Measurements from ENCODE around the gene OAF. TPM values are rescaled to one million over a fixed set of nuclear protein-coding genes. Genes with fewer than 3 reads are reported as not detected.

The OAF gene
- total RNA-seq, 1 donor from 2014 or later = 20.9 TPM

DNA sequence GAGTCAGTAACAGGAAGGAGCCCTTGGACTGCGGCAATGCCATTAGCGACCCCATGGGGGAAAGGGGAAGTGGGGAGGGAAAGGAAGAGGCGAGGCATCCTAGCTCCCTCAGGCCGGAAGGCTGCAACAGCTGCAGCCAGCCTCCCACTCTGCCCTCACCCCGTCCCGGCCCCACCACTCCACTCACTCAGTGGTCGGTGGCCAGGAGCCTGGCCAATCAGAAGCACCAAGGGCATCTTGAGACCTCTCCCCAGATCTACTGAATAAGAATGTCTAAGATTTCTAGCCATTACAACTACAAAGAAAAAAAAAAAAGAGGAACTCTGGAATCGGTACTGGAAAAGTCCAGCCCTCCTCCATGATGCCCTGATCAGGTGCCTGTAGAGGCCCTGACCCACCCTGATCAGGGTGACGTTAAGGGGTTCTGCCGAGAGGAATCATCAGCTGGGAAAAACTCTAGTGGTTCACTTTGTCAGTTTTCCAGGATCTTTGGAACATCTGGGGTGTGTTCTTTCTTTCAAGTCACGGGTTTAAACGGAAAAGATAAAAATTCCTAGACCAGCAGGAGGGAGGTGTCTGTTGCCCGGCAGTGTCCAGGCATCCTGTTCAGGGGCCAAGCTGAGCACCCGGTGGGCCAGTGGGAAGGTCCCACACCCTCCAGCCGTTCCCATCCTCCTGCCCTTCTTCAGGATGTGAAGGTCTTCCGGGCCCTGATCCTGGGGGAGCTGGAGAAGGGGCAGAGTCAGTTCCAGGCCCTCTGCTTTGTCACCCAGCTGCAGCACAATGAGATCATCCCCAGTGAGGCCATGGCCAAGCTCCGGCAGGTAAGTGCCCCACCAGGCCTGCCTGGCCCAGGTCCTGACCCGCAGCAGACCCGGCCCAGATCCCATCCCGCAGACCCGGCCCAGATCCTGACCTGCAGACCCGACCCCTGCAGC is 14.4 kb downstream of the OAF start:
- Mint-ChIP-seq H3K36me3 (ENCODE audit: low read depth, unreplicated experiment) (peaks cover 15% of the 10 kb centered on the region), H3K9me3 (ENCODE audit: unreplicated experiment) (peaks cover 2% of the 10 kb centered on the region), H3K4me3 (ENCODE audit: unreplicated experiment) (no peak overlapping the region), H3K27me3 (ENCODE audit: low read depth, unreplicated experiment) (peaks cover 29% of the 10 kb centered on the region), H3K4me1 (ENCODE audit: low read depth, unreplicated experiment) (peaks cover 2% of the 10 kb centered on the region), H3K27ac (ENCODE audit: unreplicated experiment) (no peak overlapping the region)
- TF ChIP-seq, protein P1, sequence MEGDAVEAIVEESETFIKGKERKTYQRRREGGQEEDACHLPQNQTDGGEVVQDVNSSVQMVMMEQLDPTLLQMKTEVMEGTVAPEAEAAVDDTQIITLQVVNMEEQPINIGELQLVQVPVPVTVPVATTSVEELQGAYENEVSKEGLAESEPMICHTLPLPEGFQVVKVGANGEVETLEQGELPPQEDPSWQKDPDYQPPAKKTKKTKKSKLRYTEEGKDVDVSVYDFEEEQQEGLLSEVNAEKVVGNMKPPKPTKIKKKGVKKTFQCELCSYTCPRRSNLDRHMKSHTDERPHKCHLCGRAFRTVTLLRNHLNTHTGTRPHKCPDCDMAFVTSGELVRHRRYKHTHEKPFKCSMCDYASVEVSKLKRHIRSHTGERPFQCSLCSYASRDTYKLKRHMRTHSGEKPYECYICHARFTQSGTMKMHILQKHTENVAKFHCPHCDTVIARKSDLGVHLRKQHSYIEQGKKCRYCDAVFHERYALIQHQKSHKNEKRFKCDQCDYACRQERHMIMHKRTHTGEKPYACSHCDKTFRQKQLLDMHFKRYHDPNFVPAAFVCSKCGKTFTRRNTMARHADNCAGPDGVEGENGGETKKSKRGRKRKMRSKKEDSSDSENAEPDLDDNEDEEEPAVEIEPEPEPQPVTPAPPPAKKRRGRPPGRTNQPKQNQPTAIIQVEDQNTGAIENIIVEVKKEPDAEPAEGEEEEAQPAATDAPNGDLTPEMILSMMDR (IDR thresholded peaks at IDR 0.05; ENCODE audit: insufficient read depth, low read depth, low read length) = no peak
- no peak for TF ChIP-seq EZH2 (IDR thresholded peaks at IDR 0.05; ENCODE audit: insufficient read depth, low read length)
- Histone ChIP-seq H3K27ac (ENCODE audit: low read depth, low read length) (no peak overlapping the region), H3K9me3 (ENCODE audit: insufficient read depth, low read depth, low read length) (no peaks in the 10 kb centered on the region), H3K9ac (ENCODE audit: low read length) (no peak overlapping the region), H4K20me1 (ENCODE audit: insufficient read depth, low read length) (peaks cover 26% of the 10 kb centered on the region), H2AFZ (ENCODE audit: low read depth, low read length) (no peak overlapping the region), H3K27me3 (ENCODE audit: insufficient read depth, low read length) (no peaks in the 10 kb centered on the region), H3K36me3 (ENCODE audit: insufficient read depth, low read length) (no peaks in the 10 kb centered on the region), H3K4me3 (ENCODE audit: insufficient read depth, low read depth, low read length) (no peak overlapping the region), H3K79me2 (ENCODE audit: insufficient read depth, low read length) (no peaks in the 10 kb centered on the region), H3K4me1 (ENCODE audit: insufficient read depth, low read length) (peaks cover 9% of the 10 kb centered on the region), H3K4me2 (ENCODE audit: low read length) (peak overlapping the region; percentile 20)
- DNase-seq (ENCODE audit: low read depth) (no peak), FAIRE-seq (no peak)

GRCh38 chr11:120226242-120226641 is 15.4 kb downstream of the OAF start:
- no peak for DNase-seq (ENCODE audit: low read depth)
- H3K4me3 Mint-ChIP-seq (ENCODE audit: unreplicated experiment) = no peak overlapping the region
- FAIRE-seq = no peak
- H3K36me3 Mint-ChIP-seq (ENCODE audit: low read depth, unreplicated experiment) = peaks cover 9% of the 10 kb centered on the region
- H3K9me3 ChIP-seq (ENCODE audit: insufficient read depth, low read depth, low read length) = no peaks in the 10 kb centered on the region
- H3K27ac Mint-ChIP-seq (ENCODE audit: unreplicated experiment) = peak overlapping the region; percentile 66
- no peaks in the 10 kb centered on the region for H3K79me2 ChIP-seq (ENCODE audit: insufficient read depth, low read length)
- no peak overlapping the region for H3K27ac ChIP-seq (ENCODE audit: low read depth, low read length)
- H3K27me3 Mint-ChIP-seq (ENCODE audit: low read depth, unreplicated experiment) = peaks cover 36% of the 10 kb centered on the region
- no peak overlapping the region for H3K4me3 ChIP-seq (ENCODE audit: insufficient read depth, low read depth, low read length)
- H3K36me3 ChIP-seq (ENCODE audit: insufficient read depth, low read length) = no peaks in the 10 kb centered on the region
- H3K9ac ChIP-seq (ENCODE audit: low read length) = no peak overlapping the region
- H4K20me1 ChIP-seq (ENCODE audit: insufficient read depth, low read length) = peaks cover 16% of the 10 kb centered on the region
- peaks cover 9% of the 10 kb centered on the region for H3K4me1 ChIP-seq (ENCODE audit: insufficient read depth, low read length)
- H2AFZ ChIP-seq (ENCODE audit: low read depth, low read length) = no peak overlapping the region
- no peak for TF ChIP-seq EZH2 (IDR thresholded peaks at IDR 0.05; ENCODE audit: insufficient read depth, low read length)
- TF ChIP-seq, protein P1 (IDR thresholded peaks at IDR 0.05; ENCODE audit: insufficient read depth, low read depth, low read length) = no peak
- no peaks in the 10 kb centered on the region for H3K4me1 Mint-ChIP-seq (ENCODE audit: low read depth, unreplicated experiment)
- no peaks in the 10 kb centered on the region for H3K27me3 ChIP-seq (ENCODE audit: insufficient read depth, low read length)
- peaks cover 2% of the 10 kb centered on the region for H3K9me3 Mint-ChIP-seq (ENCODE audit: unreplicated experiment)
- no peak overlapping the region for H3K4me2 ChIP-seq (ENCODE audit: low read length)

DNA sequence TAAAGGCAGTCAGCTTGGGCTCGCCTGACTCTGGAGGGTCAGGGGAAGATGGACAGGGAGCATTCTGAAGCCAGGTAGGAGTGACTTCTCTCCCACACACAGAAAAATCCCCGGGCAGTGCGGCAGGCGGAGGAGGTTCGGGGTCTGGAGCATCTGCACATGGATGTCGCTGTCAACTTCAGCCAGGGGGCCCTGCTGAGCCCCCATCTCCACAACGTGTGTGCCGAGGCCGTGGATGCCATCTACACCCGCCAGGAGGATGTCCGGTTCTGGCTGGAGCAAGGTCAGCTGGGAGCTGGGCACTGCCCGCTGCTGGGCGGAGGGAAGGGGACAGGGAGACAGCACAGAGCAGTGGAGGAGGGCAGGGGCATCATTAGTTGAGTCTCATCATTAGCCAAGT is 15.9 kb downstream of the OAF start:
- Mint-ChIP-seq H3K4me1 (ENCODE audit: low read depth, unreplicated experiment) (no peaks in the 10 kb centered on the region), H3K36me3 (ENCODE audit: low read depth, unreplicated experiment) (peaks cover 9% of the 10 kb centered on the region), H3K4me3 (ENCODE audit: unreplicated experiment) (no peak overlapping the region), H3K27ac (ENCODE audit: unreplicated experiment) (no peak overlapping the region), H3K27me3 (ENCODE audit: low read depth, unreplicated experiment) (peaks cover 40% of the 10 kb centered on the region), H3K9me3 (ENCODE audit: unreplicated experiment) (peaks cover 2% of the 10 kb centered on the region)
- H3K79me2 ChIP-seq (ENCODE audit: insufficient read depth, low read length) = no peaks in the 10 kb centered on the region
- H3K4me2 ChIP-seq (ENCODE audit: low read length) = no peak overlapping the region
- DNase-seq (ENCODE audit: low read depth) (no peak), FAIRE-seq (no peak)
- H3K36me3 ChIP-seq (ENCODE audit: insufficient read depth, low read length) = no peaks in the 10 kb centered on the region
- no peaks in the 10 kb centered on the region for H3K9me3 ChIP-seq (ENCODE audit: insufficient read depth, low read depth, low read length)
- TF ChIP-seq, protein P1 (IDR thresholded peaks at IDR 0.05; ENCODE audit: insufficient read depth, low read depth, low read length) = no peak
- no peak for TF ChIP-seq EZH2 (IDR thresholded peaks at IDR 0.05; ENCODE audit: insufficient read depth, low read length)
- H4K20me1 ChIP-seq (ENCODE audit: insufficient read depth, low read length) = peaks cover 11% of the 10 kb centered on the region
- no peak overlapping the region for H3K27ac ChIP-seq (ENCODE audit: low read depth, low read length)
- peaks cover 9% of the 10 kb centered on the region for H3K4me1 ChIP-seq (ENCODE audit: insufficient read depth, low read length)
- no peak overlapping the region for H3K4me3 ChIP-seq (ENCODE audit: insufficient read depth, low read depth, low read length)
- no peak overlapping the region for H3K9ac ChIP-seq (ENCODE audit: low read length)
- no peak overlapping the region for H2AFZ ChIP-seq (ENCODE audit: low read depth, low read length)
- no peaks in the 10 kb centered on the region for H3K27me3 ChIP-seq (ENCODE audit: insufficient read depth, low read length)

Measured in astrocyte (in vitro differentiated cells and primary cell).